KBM-7 (cell line): ENCODE results near the gene ARL2.
"Not testable (repeated sequence)": the region's sequence is repeated elsewhere in the genome, so short reads cannot be mapped to it uniquely, and the experiment has no call there.

Source experiments
- DNase-seq: peaks from one replicate; pipeline ENCODE4 v3.0.0-alpha.2; 2015
- in situ Hi-C: fragments of 300-500 bp; cut with MboI; formaldehyde crosslinking; loops from 2 replicates; pipeline ENCODE4 v1.14.3; 2020; ENCODE audit warnings: low sequenced_read_pairs, low pct_unique_long_range_greater_than_20kb, mixed read lengths

ARL2 gene

GRCh38 chr11:65003282-65003681 lies 10.7 kb upstream of the ARL2 start:
- no peak for DNase-seq

GRCh38 chr11:65003968-65004367 lies 10.0 kb upstream of the ARL2 start:
- DNase-seq, in situ Hi-C loops: not testable (repeated sequence)

More at GRCh38 chr11:65003282-65003681, 10.7 kb upstream of the ARL2 start:
- in situ Hi-C loops, result no loop called here

- DNase-seq, result no peak
- in situ Hi-C loops, result no loop called here
These were observed 5.9 kb upstream of the ARL2 start for GRCh38 chr11:65008016-65008415.

GRCh38 chr11:65008873-65009272 lies 5.1 kb upstream of the ARL2 start:
- in situ Hi-C loops, result no loop called here
- no peak for DNase-seq

GRCh38 chr11:65013130-65013887 lies 651 bp upstream of the ARL2 start:
- in situ Hi-C loops, result no loop called here
- DNase-seq, result peak; percentile 96

GRCh38 chr11:65014726-65015227 lies 817 bp downstream of the ARL2 start:
- DNase-seq, result no peak
- in situ Hi-C loops, result no loop called here

- in situ Hi-C loops, result no loop called here
- DNase-seq, result no peak
These were observed 2.7 kb downstream of the ARL2 start for GRCh38 chr11:65016705-65017104.

- DNase-seq, result no peak
- in situ Hi-C loops, result no loop called here
These were observed 4.0 kb downstream of the ARL2 start for GRCh38 chr11:65017937-65018336.

- DNase-seq, result no peak
- in situ Hi-C loops, result no loop called here
These were observed 5.9 kb downstream of the ARL2 start for GRCh38 chr11:65019824-65020223.

GRCh38 chr11:65021003-65021402 lies 7.0 kb downstream of the ARL2 start:
- in situ Hi-C loops, result no loop called here
- DNase-seq, result no peak

GRCh38 chr11:65021509-65021908 lies 7.5 kb downstream of the ARL2 start:
- in situ Hi-C loops, result no loop called here
- DNase-seq, result no peak

- DNase-seq, in situ Hi-C loops: not testable (repeated sequence)
These were observed 9.5 kb downstream of the ARL2 start for GRCh38 chr11:65023502-65023901.

GRCh38 chr11:65026810-65027209 lies 12.8 kb downstream of the ARL2 start:
- in situ Hi-C loops, result no loop called here
- DNase-seq, result no peak

- peak; percentile 98 for DNase-seq
These were observed 13.5 kb downstream of the ARL2 start, which contains the start of gene SNX15 for GRCh38 chr11:65027213-65028067. SNX15 (plus strand) TSS chr11:65027439; CDS start chr11:65027538, 99 bp downstream.

GRCh38 chr11:65032216-65032615 lies 18.3 kb downstream of the ARL2 start:
- no peak for DNase-seq
- in situ Hi-C loops, result no loop called here

More at GRCh38 chr11:65027213-65028067, 13.5 kb downstream of the ARL2 start, which contains the start of gene SNX15:
- in situ Hi-C loops, result no loop called here

- in situ Hi-C loops, result no loop called here
- no peak for DNase-seq
These were observed 20.5 kb downstream of the ARL2 start for GRCh38 chr11:65034423-65034822.

- in situ Hi-C loops, result no loop called here
These were observed 21.6 kb downstream of the ARL2 start for GRCh38 chr11:65035579-65035978.

GRCh38 chr11:65036931-65037330 lies 23.0 kb downstream of the ARL2 start:
- DNase-seq, result no peak
- in situ Hi-C loops, result no loop called here

More at GRCh38 chr11:65035579-65035978, 21.6 kb downstream of the ARL2 start:
- no peak for DNase-seq

- DNase-seq, result no peak
- in situ Hi-C loops, result no loop called here
These were observed 26.5 kb downstream of the ARL2 start for GRCh38 chr11:65040520-65040846.
